LNCaP clone FGC (cell line): ENCODE measurements around the gene MAP3K6.

Experiments
- DNase-seq: peaks from one replicate; pipeline ENCODE4 v3.0.0-alpha.2; 2011; ENCODE audit warnings: low read depth
- H3K4me3 ChIP-seq: 2 replicates; pipeline ENCODE4 v1.5.1; 2011; ENCODE audit warnings: mild to moderate bottlenecking, low read depth, low read length, control low read depth
- TF ChIP-seq, protein P1 (sequence below): IDR thresholded peaks from 2 replicates; pipeline ENCODE4 v1.5.1; 2012; ENCODE audit warnings: mild to moderate bottlenecking; ENCODE audit not compliant: control insufficient read depth, insufficient read depth; ENCODE audit errors: extremely low read depth

MAP3K6 gene

GRCh38 chr1:27306892-27307761 is 59.6 kb downstream of the MAP3K6 start:
- H3K4me3 ChIP-seq, result no peak overlapping the region
- TF ChIP-seq, protein P1, sequence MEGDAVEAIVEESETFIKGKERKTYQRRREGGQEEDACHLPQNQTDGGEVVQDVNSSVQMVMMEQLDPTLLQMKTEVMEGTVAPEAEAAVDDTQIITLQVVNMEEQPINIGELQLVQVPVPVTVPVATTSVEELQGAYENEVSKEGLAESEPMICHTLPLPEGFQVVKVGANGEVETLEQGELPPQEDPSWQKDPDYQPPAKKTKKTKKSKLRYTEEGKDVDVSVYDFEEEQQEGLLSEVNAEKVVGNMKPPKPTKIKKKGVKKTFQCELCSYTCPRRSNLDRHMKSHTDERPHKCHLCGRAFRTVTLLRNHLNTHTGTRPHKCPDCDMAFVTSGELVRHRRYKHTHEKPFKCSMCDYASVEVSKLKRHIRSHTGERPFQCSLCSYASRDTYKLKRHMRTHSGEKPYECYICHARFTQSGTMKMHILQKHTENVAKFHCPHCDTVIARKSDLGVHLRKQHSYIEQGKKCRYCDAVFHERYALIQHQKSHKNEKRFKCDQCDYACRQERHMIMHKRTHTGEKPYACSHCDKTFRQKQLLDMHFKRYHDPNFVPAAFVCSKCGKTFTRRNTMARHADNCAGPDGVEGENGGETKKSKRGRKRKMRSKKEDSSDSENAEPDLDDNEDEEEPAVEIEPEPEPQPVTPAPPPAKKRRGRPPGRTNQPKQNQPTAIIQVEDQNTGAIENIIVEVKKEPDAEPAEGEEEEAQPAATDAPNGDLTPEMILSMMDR, result 0 out of 2 replicates have a peak, but pooled peaks have one; percentile 4
- DNase-seq, result no peak

DNA sequence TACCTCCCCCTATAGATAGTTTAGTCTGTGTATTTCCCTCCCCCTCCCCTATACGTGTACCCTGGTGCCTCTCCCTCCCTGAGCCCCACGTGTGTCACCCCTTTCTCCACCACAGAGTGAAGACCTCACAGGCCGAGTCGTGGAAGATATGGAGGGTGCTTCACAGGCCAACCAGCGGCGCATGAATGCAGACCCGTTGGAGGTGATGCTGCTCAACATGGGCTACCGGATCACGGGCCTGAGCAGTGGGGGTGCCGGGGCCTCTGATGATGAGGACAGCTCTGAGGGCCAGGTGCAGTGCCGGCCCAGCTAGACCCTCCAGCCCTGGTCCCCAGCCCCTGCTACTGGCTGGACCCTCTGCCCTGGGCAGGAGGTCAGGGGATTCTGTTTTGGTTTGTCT is 60.7 kb downstream of the MAP3K6 start:
- H3K4me3 ChIP-seq, result no peak overlapping the region
- TF ChIP-seq, protein P1, result no peak

More for the DNA sequence above, 60.7 kb downstream of the MAP3K6 start:
- no peak for DNase-seq
